HUES48 (cell line): ENCODE data around the gene TEX48.

Experiments
- H3K27ac ChIP-seq: one replicate; pipeline ENCODE4 v1.7.0; 2013; ENCODE audit warnings: low read depth, low read length, inconsistent platforms
- H3K27me3 ChIP-seq: 2 replicates; pipeline ENCODE4 v1.6.1; 2013; ENCODE audit warnings: mild to moderate bottlenecking, low read length; ENCODE audit not compliant: control insufficient read depth, insufficient read depth
- H3K36me3 ChIP-seq: 2 replicates; pipeline ENCODE4 v1.6.1; 2013; ENCODE audit warnings: low read length; ENCODE audit not compliant: control insufficient read depth, insufficient read depth
- H3K4me1 ChIP-seq: 2 replicates; pipeline ENCODE4 v1.6.1; 2013; ENCODE audit warnings: mild to moderate bottlenecking, low read length; ENCODE audit not compliant: control insufficient read depth, insufficient read depth
- H3K4me3 ChIP-seq: 2 replicates; pipeline ENCODE4 v1.5.1; 2013; ENCODE audit warnings: mild to moderate bottlenecking, low read depth, low read length
- H3K9ac ChIP-seq: 2 replicates; pipeline ENCODE4 v1.6.1; 2013; ENCODE audit warnings: mild to moderate bottlenecking, low read depth, low read length, moderate library complexity
- H3K9me3 ChIP-seq: 2 replicates; pipeline ENCODE4 v1.6.1; 2013; ENCODE audit warnings: low read length; ENCODE audit not compliant: control insufficient read depth, insufficient read depth

TEX48 gene

DNA sequence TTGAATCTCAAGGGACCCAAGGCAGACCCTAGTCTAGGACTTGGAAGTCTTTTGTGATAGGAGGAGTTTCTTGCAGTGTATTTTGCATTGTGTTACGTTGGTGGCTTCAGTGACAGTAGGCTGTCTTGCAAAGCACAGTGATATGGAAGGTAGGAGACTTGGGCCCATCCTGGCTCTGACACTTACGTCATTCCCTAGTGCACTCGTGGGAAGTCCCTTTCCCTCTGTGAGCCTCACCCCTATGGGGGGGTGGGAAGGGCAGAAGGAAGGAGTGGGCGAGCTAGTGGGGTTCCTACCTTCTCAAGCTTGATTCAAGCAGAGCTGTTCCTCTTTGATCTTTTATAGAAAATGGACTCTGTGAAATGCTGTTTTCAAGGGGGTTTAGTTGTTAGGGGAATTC is 15.1 kb downstream of the TEX48 start:
- Histone ChIP-seq H3K9ac (no peak overlapping the region), H3K36me3 (no peaks in the 10 kb centered on the region), H3K4me1 (peaks cover 5% of the 10 kb centered on the region), H3K27ac (no peak overlapping the region), H3K9me3 (no peaks in the 10 kb centered on the region), H3K27me3 (no peaks in the 10 kb centered on the region), H3K4me3 (no peak overlapping the region)

DNA sequence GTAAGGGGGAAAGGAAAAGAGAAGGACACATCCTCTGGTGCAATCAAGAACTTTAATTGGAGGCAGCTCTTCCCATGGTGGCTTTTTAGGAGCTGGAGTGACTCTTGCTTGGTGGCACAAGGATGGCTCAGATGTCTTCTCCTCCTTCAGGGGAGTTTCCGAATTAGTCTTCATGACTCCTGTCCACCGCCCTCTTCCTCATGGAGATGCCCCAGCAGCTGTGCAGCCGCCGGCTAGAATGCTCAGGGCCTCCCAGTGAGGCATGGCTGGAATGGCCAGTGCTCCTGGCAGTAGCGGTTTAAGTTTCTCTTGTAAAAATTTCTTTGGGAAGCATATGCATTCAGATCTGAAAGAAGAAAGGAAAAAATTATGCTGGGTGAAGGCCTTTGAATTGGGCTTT is 15.6 kb downstream of the TEX48 start:
- no peak overlapping the region for H3K4me3 ChIP-seq
- no peaks in the 10 kb centered on the region for H3K27me3 ChIP-seq
- H3K9ac ChIP-seq = no peak overlapping the region
- no peak overlapping the region for H3K27ac ChIP-seq
- H3K4me1 ChIP-seq = peaks cover 5% of the 10 kb centered on the region
- H3K36me3 ChIP-seq = no peaks in the 10 kb centered on the region
- H3K9me3 ChIP-seq = no peaks in the 10 kb centered on the region

DNA sequence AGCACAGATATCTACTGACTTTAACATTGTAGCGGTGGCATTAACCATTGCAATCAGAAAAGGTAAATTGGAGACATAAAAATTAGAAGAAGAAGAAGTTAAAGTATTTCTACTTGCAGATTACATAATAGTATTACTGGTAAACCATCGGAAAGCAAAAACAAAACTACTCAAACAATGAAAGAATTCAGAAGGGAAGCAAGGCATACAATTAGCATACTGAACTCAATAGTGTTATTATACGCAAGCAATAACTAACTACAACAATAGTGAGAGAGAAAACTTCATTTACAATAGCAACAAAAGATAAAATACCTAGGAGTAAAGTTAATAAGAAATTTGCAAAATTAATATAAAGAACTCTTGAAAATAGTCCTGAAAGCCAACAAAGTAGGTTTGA is 17.8 kb downstream of the TEX48 start:
- no peak overlapping the region for H3K4me3 ChIP-seq
- peaks cover 5% of the 10 kb centered on the region for H3K4me1 ChIP-seq
- no peak overlapping the region for H3K27ac ChIP-seq
- H3K36me3 ChIP-seq = no peaks in the 10 kb centered on the region
- no peaks in the 10 kb centered on the region for H3K9me3 ChIP-seq
- no peak overlapping the region for H3K9ac ChIP-seq
- H3K27me3 ChIP-seq = no peaks in the 10 kb centered on the region

DNA sequence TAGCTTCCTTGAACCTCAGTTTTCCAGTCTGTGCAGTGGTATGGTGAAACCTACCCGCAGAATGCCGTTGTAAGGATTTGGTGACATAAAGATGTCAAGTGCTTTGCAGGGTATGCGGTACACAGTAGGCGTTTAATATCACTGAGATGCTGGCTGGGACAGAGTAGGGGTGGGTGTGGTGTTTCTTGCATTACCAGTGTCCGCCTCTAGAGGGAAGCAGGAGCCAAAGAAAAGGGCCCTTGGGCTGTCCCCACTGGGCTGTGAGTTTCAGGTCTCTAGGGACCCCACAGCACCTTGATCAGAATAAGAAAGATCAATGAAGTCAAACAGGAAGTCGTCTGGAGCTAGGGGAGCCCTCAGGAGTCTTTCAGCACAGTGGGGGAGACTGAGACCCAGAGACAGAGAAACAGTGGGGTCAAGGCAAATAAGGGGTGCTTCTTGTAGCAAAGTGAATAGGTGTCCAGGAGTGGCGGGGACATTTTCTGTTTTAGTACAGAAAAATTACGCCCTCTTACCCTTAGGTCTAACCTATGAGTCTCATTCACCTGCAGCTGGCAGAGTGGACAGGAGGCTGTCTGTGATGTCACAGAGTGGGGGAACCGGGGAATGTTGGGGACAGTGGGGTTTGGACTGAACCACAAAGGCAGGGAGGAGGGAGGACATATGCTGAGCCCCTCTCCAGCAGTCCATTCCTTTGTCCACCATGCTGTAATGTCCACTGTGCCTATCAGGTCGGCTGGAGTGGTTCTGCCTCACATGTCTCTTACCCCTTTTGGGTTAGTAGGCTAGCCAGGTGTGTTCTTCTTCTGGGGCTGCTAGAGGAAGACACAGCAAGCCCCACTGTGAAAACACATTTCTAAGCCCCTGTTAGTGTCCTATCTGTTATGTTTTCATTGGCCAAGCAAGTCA is 19.7 kb downstream of the TEX48 start:
- Histone ChIP-seq H3K4me1 (peaks cover 5% of the 10 kb centered on the region), H3K27me3 (no peaks in the 10 kb centered on the region), H3K4me3 (no peak overlapping the region), H3K27ac (no peak overlapping the region), H3K36me3 (no peaks in the 10 kb centered on the region), H3K9ac (no peak overlapping the region), H3K9me3 (no peaks in the 10 kb centered on the region)

DNA sequence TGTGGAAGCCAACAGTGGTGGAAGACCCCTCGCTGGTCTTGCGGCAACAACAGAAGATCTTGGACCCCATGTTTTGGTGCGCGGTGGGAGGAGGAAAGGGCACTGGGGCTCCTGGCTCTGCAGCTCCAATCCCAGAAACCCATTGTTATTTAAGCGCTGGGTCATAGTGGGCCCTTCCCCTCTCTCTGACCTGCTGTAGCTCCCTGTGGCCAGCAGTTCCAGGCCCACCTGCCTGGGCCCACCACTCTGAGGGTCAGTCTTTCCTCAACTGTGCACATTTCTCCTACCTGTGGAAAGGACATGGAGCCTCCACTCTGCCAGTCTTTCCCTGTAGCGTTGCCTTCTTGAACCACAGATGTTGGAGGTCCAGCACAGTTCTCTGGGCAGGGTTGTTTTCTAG is 24.3 kb downstream of the TEX48 start, which contains the start of gene TEX53:
Gene TEX53 (minus strand): TSS at position 101 of the 400 bp plus-strand sequence. CDS start 31 bp downstream, at position 70.
- no peak within 1 kb of the TSS for H3K4me3 ChIP-seq
- no peaks in the 10 kb centered on the region for H3K27me3 ChIP-seq
- no peaks in the 10 kb centered on the region for H3K36me3 ChIP-seq
- no peak within 1 kb of the TSS for H3K27ac ChIP-seq
- no peak within 1 kb of the TSS for H3K9ac ChIP-seq
- H3K4me1 ChIP-seq = peaks cover 5% of the 10 kb centered on the region
- H3K9me3 ChIP-seq = no peaks in the 10 kb centered on the region

DNA sequence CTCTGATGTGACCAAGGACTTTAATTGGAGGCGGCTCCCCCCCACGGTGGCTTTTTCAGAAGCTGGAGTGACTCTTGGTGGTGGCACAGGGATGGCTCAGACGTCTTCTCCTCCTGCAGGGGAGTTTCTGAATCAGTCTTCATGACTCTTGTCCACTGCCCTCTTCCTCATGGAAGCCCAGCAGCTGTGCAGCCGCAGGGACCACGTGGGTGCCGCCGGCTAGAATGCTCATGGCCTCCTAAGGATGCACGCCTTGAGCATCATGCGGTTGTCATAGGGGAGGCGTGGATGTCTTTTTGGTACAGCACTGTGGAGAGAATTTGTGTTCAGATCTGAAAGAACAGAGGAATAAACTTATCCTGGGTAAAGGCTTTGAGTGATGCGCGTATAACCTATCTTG is 25.7 kb downstream of the TEX48 start:
- no peak overlapping the region for H3K4me3 ChIP-seq
- H3K27ac ChIP-seq = no peak overlapping the region
- no peaks in the 10 kb centered on the region for H3K9me3 ChIP-seq
- H3K9ac ChIP-seq = no peak overlapping the region
- no peaks in the 10 kb centered on the region for H3K27me3 ChIP-seq
- H3K4me1 ChIP-seq = no peaks in the 10 kb centered on the region; the same call in 1 of the 2 replicates
- H3K36me3 ChIP-seq = no peaks in the 10 kb centered on the region

DNA sequence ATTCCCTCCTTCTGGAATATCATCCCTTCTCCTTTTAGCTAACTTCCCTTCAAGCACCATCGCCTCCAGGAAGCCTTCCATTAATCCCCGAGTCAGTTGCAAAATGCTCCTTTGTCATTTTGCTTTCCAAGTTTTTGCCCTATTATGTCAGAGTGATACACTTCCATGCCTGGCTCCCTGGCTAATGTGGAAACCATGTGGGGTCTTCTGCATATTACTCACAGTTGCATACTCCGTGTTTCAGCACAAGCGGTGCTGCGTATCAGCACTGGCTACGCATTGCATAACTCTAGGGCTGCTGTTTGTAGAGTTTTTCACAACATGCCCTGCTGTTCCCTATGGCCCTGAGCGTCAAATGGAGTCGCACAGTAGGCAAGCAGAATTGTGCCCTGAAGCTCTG is 26.3 kb downstream of the TEX48 start:
- H3K36me3 ChIP-seq = no peaks in the 10 kb centered on the region
- H3K4me1 ChIP-seq = no peaks in the 10 kb centered on the region; the same call in 1 of the 2 replicates
- H3K27me3 ChIP-seq = no peaks in the 10 kb centered on the region
- no peak overlapping the region for H3K9ac ChIP-seq
- no peaks in the 10 kb centered on the region for H3K9me3 ChIP-seq
- H3K27ac ChIP-seq = no peak overlapping the region
- no peak overlapping the region for H3K4me3 ChIP-seq

DNA sequence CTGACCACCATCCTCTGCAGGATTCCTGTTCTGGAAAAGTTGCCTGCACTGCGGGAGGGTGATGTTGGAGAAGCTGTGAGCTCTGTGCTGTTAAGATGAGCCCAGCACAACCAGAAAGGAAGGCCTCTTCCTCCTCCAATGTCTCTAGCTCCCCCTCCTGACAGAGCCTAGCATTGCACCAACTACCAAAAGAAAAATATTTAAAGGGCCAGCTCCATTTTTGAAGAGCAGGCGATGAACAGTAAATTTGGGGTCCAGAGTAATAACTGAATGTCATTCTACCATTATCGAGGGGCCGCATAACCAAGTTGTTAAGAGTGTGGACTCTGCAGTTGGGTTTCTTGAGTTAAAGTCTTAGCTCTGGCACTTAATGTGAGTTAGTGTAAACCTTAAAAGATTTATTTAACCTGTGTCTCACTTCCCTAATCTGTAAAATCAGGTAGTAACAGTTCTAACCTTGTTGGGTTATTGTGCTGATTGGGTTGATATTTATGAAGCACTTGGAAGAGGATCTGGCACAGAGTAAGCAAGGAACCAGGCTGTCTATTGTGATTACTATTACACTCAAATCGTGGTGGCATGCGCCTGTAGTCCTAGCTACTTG is 28.3 kb downstream of the TEX48 start:
- Histone ChIP-seq H3K9me3 (no peaks in the 10 kb centered on the region), H3K9ac (no peak overlapping the region), H3K27ac (no peak overlapping the region), H3K4me3 (no peak overlapping the region), H3K27me3 (no peaks in the 10 kb centered on the region), H3K36me3 (no peaks in the 10 kb centered on the region), H3K4me1 (no peaks in the 10 kb centered on the region; the same call in 1 of the 2 replicates)

DNA sequence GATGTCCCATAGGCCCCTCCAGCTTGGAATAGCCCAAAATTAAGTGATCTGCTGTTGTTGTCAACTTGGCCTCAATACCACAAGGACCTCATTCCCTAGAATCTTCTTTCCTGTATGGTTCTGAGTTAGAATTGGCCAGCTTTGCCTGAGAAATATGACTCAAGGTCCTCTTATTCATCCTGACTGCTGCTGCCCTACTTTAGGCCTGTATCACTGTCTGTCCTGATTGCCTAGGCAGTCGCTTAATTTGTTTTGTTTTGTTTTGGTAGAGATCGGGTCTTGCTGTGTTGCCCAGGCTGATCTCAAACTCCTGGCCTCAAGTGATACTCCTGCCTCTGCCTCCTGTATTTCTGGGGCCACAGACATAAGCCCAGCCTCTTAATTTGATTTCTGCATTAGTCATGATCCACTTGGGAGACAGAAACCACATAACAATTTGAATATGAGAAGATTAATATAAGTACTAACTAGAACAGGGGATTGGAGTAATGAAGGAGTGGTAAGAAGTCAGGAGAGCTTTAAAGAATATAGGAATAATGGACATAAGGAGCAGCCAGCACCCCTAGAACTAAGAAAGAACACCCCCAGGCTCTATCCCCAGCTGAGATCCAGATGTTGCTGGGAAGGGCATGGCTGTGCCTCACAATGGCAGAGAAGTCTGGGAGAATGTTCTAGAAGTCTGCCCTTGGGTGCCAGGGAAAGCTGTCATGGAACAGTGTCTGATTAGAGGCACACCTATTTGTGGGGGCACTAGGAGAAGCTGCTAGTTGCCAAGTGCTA is 29.0 kb downstream of the TEX48 start:
- Histone ChIP-seq H3K4me3 (no peak overlapping the region), H3K27me3 (no peaks in the 10 kb centered on the region), H3K9me3 (no peaks in the 10 kb centered on the region), H3K4me1 (no peaks in the 10 kb centered on the region; the same call in 1 of the 2 replicates), H3K36me3 (no peaks in the 10 kb centered on the region), H3K27ac (no peak overlapping the region), H3K9ac (no peak overlapping the region)

DNA sequence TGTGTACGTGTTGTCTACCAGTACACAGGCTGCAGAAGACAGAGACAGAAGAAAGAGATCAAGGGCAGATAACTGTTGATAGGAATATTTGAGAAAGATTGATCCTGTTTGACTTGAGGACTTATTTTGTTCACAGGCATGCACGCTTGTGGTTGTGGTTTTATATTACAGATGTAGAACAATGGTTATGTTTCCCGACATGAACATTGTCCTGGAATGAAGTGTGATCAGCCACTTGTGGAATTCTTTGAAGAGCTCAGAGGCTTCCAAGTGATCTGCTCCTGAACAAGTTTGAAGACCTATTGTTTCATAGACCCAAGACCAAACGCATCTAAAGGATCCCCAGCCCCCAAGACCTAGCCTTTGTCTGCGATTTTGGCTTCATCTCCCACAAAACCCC is 38.1 kb downstream of the TEX48 start:
- H3K9me3 ChIP-seq = no peaks in the 10 kb centered on the region
- H3K27me3 ChIP-seq = no peaks in the 10 kb centered on the region
- peaks cover 18% of the 10 kb centered on the region for H3K36me3 ChIP-seq
- H3K4me1 ChIP-seq = no peaks in the 10 kb centered on the region
- H3K9ac ChIP-seq = no peak overlapping the region
- no peak overlapping the region for H3K27ac ChIP-seq
- no peak overlapping the region for H3K4me3 ChIP-seq
